HCT116 (cell line): ENCODE results near the gene USH1C. TPM values are rescaled to one million over a fixed set of nuclear protein-coding genes. Genes with fewer than 3 reads are reported as not detected.

Source experiments
- ATAC-seq: fragments of 200-7000 bp; cut with Tn5 transposase; 2 replicates; pipeline ENCODE4 v1.9.1; 2020; ENCODE audit warnings: mild to moderate bottlenecking, moderate library complexity
- BruUV-seq: library from RNA; stranded (reverse); fragments of 400-500 nt; replicated peaks from 2 replicates; lab custom pipeline; 2021; lab: Mats Ljungman, UMichigan
- CTCF ChIA-PET: fragments of 300-600 bp; sonication (Branson Sonifier 250); formaldehyde crosslinking; loops from one replicate; lab custom pipeline; 2021; ENCODE audit warnings: antibody characterized with exemption; lab: Charles Lee
- POLR2A ChIA-PET: fragments of 300-600, 350-600 bp; sonication (Branson Sonifier 250); formaldehyde crosslinking; loops from one replicate; lab custom pipeline; 2021; ENCODE audit warnings: antibody characterized with exemption; lab: Charles Lee
- RAD21 ChIA-PET, 2 experiments: fragments of 300-600 bp; sonication (Branson Sonifier 250); formaldehyde crosslinking; loops; one replicate each; lab custom pipeline; 2023; ENCODE audit warnings: low total read pairs in 2 of 2; ENCODE audit not compliant: uncharacterized antibody in 2 of 2, unreplicated experiment in 2 of 2, low non-redundant PET in 1 of 2; lab: Charles Lee
- DNase-seq: peaks from one replicate; pipeline ENCODE4 v3.0.0-alpha.2; 2010; ENCODE audit warnings: low read depth, low spot score
- H2AFZ ChIP-seq: fragments of 200-600 bp; shearing (Covaris generic), sonication (generic); 2 replicates; pipeline ENCODE4 v1.6.1; 2017; ENCODE audit warnings: low read depth, mixed run types, mixed read lengths, antibody characterized with exemption, low read length; ENCODE audit not compliant: poor library complexity, severe bottlenecking
- H3K27ac ChIP-seq: 2 replicates; pipeline ENCODE4 v1.5.1; 2012; ENCODE audit warnings: low read depth, low read length
- H3K27me3 ChIP-seq: fragments of 200-600 bp; sonication (generic); 2 replicates; pipeline ENCODE4 v1.6.1; 2016; ENCODE audit warnings: mixed run types, low read length, mixed read lengths; ENCODE audit not compliant: insufficient read depth
- H3K36me3 ChIP-seq, 2 experiments: fragments of 200-500 bp in 1 of 2; fragments of 200-600 bp in 1 of 2; sonication (Bioruptor generic) in 1 of 2; sonication (generic) in 1 of 2; 2 replicates each; pipeline versions ENCODE4 v1.5.1 to v1.6.1; 2014 to 2016; ENCODE audit warnings: low read length in 2 of 2, inconsistent platforms in 1 of 2, mixed read lengths in 1 of 2, mixed run types in 1 of 2; ENCODE audit not compliant: insufficient read depth in 2 of 2, control insufficient read depth in 1 of 2
- H3K4me1 ChIP-seq, 2 experiments: fragments of 200-600 bp in 1 of 2; sonication (generic) in 1 of 2; 2 replicates each; pipeline versions ENCODE4 v1.5.1 to v1.6.1; 2012 to 2017; ENCODE audit warnings: low read length in 2 of 2, inconsistent platforms in 1 of 2, mild to moderate bottlenecking in 1 of 2, mixed read lengths in 1 of 2, mixed run types in 1 of 2, moderate library complexity in 1 of 2; ENCODE audit not compliant: insufficient read depth in 2 of 2, control insufficient read depth in 1 of 2
- H3K4me2 ChIP-seq: fragments of 200-600 bp; sonication (generic); 2 replicates; pipeline ENCODE4 v1.6.1; 2017; ENCODE audit warnings: mixed run types, low read length, mixed read lengths
- H3K4me3 ChIP-seq, 2 experiments: fragments of 200-600 bp in 1 of 2; sonication (generic) in 1 of 2; replicated peaks in 1 of 2; 2 replicates each; pipeline ENCODE4 v1.5.1; 2011 to 2016; ENCODE audit warnings: low read length in 2 of 2, control low read depth in 1 of 2, low read depth in 1 of 2, mild to moderate bottlenecking in 1 of 2, mixed read lengths in 1 of 2, mixed run types in 1 of 2
- H3K79me2 ChIP-seq: fragments of 200-600 bp; sonication (generic); 2 replicates; pipeline ENCODE4 v1.6.1; 2017; ENCODE audit warnings: mild to moderate bottlenecking, mixed run types, low read length, moderate library complexity, mixed read lengths; ENCODE audit not compliant: insufficient read depth
- H3K9ac ChIP-seq: fragments of 200-600 bp; sonication (generic); 2 replicates; pipeline ENCODE4 v1.6.1; 2016; ENCODE audit warnings: low read length, mixed read lengths
- H3K9me2 ChIP-seq: fragments of 200-600 bp; sonication (generic), shearing (Covaris generic); 2 replicates; pipeline ENCODE4 v1.6.1; 2017; ENCODE audit warnings: mixed run types, mild to moderate bottlenecking, moderate library complexity; ENCODE audit not compliant: insufficient read depth
- H3K9me3 ChIP-seq, 2 experiments: fragments of 200-500 bp in 1 of 2; fragments of 200-600 bp in 1 of 2; sonication (Bioruptor generic) in 1 of 2; sonication (generic) in 1 of 2; 2 replicates each; pipeline ENCODE4 v1.6.1; 2014 to 2017; ENCODE audit warnings: low read length in 2 of 2, mixed read lengths in 2 of 2, inconsistent platforms in 1 of 2, low read depth in 1 of 2, mild to moderate bottlenecking in 1 of 2, mixed run types in 1 of 2, moderate library complexity in 1 of 2; ENCODE audit not compliant: control insufficient read depth in 1 of 2, insufficient read depth in 1 of 2
- H4K20me1 ChIP-seq: fragments of 200-600 bp; sonication (generic), shearing (Covaris generic); 2 replicates; pipeline ENCODE4 v1.6.1; 2017; ENCODE audit warnings: mixed run types, mild to moderate bottlenecking, moderate library complexity; ENCODE audit not compliant: insufficient read depth
- CBX3 ChIP-seq: IDR thresholded peaks from 2 replicates; pipeline ENCODE4 v1.6.1; 2012; ENCODE audit warnings: low read depth
- CTCF ChIP-seq, 3 experiments: fragments of 200-600 bp in 1 of 3; sonication (generic) in 1 of 3; IDR thresholded peaks in 2 of 3; conservative IDR thresholded peaks in 1 of 3; 2 replicates each; pipeline ENCODE4 v1.5.1; 2012 to 2017; ENCODE audit warnings: low read depth in 2 of 3, low read length in 2 of 3, antibody characterized with exemption in 1 of 3, borderline replicate concordance in 1 of 3, control low read depth in 1 of 3, mild to moderate bottlenecking in 1 of 3, mixed read lengths in 1 of 3, mixed run types in 1 of 3, moderate library complexity in 1 of 3; ENCODE audit not compliant: insufficient read depth in 1 of 3
- EGR1 ChIP-seq: IDR thresholded peaks from 2 replicates; pipeline ENCODE4 v1.6.1; 2012; ENCODE audit warnings: low read depth
- ELF1 ChIP-seq: IDR thresholded peaks from 2 replicates; pipeline ENCODE4 v1.6.1; 2012; ENCODE audit warnings: low read depth, borderline replicate concordance
- EZH2 ChIP-seq: fragments of 200-600 bp; sonication (generic); IDR thresholded peaks from 2 replicates; pipeline ENCODE4 v1.6.1; 2017; ENCODE audit warnings: antibody characterized with exemption, mixed run types
- EZH2phosphoT487 ChIP-seq: fragments of 200-600 bp; IDR thresholded peaks from 2 replicates; pipeline ENCODE4 v1.6.1; 2018; ENCODE audit warnings: antibody characterized with exemption, borderline replicate concordance
- FOSL1 ChIP-seq: IDR thresholded peaks from 2 replicates; pipeline ENCODE4 v1.6.1; 2012; ENCODE audit warnings: low read depth
- JUND ChIP-seq: IDR thresholded peaks from 2 replicates; pipeline ENCODE4 v1.6.1; 2012
- POLR2A ChIP-seq: IDR thresholded peaks from 2 replicates; pipeline ENCODE4 v1.7.0; 2011; ENCODE audit warnings: borderline replicate concordance; ENCODE audit not compliant: insufficient read depth, insufficient read length; ENCODE audit errors: extremely low read depth
- POLR2AphosphoS5 ChIP-seq: IDR thresholded peaks from 2 replicates; pipeline ENCODE4 v1.6.1; 2011; ENCODE audit warnings: mild to moderate bottlenecking, low read depth, low read length, moderate library complexity
- RAD21 ChIP-seq: IDR thresholded peaks from 2 replicates; pipeline ENCODE4 v1.6.1; 2012; ENCODE audit warnings: low read depth, mild to moderate bottlenecking
- SIN3A ChIP-seq: IDR thresholded peaks from 2 replicates; pipeline ENCODE4 v1.6.1; 2012; ENCODE audit warnings: low read depth
- SP1 ChIP-seq: IDR thresholded peaks from 2 replicates; pipeline ENCODE4 v1.6.1; 2012; ENCODE audit warnings: low read depth
- SRF ChIP-seq: IDR thresholded peaks from 2 replicates; pipeline ENCODE4 v1.6.1; 2012; ENCODE audit warnings: low read depth
- TCF7L2 ChIP-seq: IDR thresholded peaks from 2 replicates; pipeline ENCODE4 v1.7.0; 2011; ENCODE audit warnings: borderline replicate concordance, inconsistent platforms; ENCODE audit not compliant: insufficient read depth, insufficient read length; ENCODE audit errors: extremely low read depth
- YY1 ChIP-seq: IDR thresholded peaks from 2 replicates; pipeline ENCODE4 v1.6.1; 2011; ENCODE audit warnings: low read length, low read depth, moderate library complexity, mild to moderate bottlenecking; ENCODE audit not compliant: insufficient replicate concordance; ENCODE audit errors: extremely low read depth
- ZFX ChIP-seq: fragments of 450-650 bp; IDR thresholded peaks from 2 replicates; pipeline ENCODE4 v1.6.1; 2017
- ZNF274 ChIP-seq: fragments of 200-500 bp; sonication (Bioruptor generic); IDR thresholded peaks from 2 replicates; pipeline ENCODE4 v1.6.1; 2014; ENCODE audit warnings: mild to moderate bottlenecking, low read depth, low read length, inconsistent platforms
- intact Hi-C: fragments of 100-400 bp; cut with micrococcal nuclease; formaldehyde crosslinking; loops from 2 replicates; pipeline ENCODE4 v1.10.0; 2022
- total RNA-seq: library from RNA; stranded (reverse); gene quantifications from one replicate; pipeline ENCODE4 v1.2.1, GENCODE V29; 2021; ENCODE audit not compliant: unreplicated experiment
- TF ChIP-seq, protein P1 (sequence below): IDR thresholded peaks from 2 replicates; pipeline ENCODE4 v1.6.1; 2011; ENCODE audit warnings: mild to moderate bottlenecking, low read length, moderate library complexity; ENCODE audit not compliant: insufficient replicate concordance; ENCODE audit errors: extremely low read depth

USH1C gene
- total RNA-seq, 1 experiment from 2014 or later, result 13.4 TPM

DNA sequence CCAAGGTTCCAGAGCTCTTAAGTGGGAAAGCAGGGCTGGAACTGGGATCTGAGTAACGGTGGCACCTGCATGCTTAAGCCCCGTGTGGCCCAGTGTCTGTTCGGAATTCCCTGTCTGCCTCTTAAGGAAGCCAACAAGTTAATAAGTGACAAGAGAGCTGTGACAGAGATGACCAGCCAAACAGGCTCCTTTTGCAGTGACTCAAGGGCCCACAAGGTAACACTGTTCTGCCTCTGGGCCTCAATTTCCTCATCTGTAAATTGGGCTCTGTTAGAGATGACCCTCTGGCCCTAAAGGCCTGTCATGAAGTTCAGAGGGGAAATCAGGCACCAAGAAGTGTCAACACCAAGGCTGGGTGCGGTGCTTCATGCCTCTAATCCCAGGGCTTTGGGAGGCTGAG, 18.6 kb downstream of the USH1C start:
- Histone ChIP-seq H3K36me3 (0 out of 4 replicates have a peak, but pooled peaks cover 0 to 3% of the 10 kb centered on the region in 2 experiments), H2AFZ (no peak overlapping the region), H3K4me1 (no peaks in the 10 kb centered on the region), H3K27ac (no peak overlapping the region), H3K27me3 (no peaks in the 10 kb centered on the region), H3K9me3 (no peaks in the 10 kb centered on the region), H3K4me3 (no peak overlapping the region), H3K9ac (no peak overlapping the region), H3K79me2 (no peaks in the 10 kb centered on the region), H4K20me1 (no peaks in the 10 kb centered on the region), H3K4me2 (no peak overlapping the region), H3K9me2 (no peaks in the 10 kb centered on the region)
- CTCF ChIA-PET, result interaction anchor here (1.0 kb wide), 1 partner anchor 139 kb away, joined by 4 read pairs; no protein-coding TSS in a partner anchor
- intact Hi-C loops, result no loop called here
- BruUV-seq, result no TSS peak
- DNase-seq (no peak), ATAC-seq (no peak)
- TF ChIP-seq SP1 (no peak), SRF (no peak), ELF1 (no peak), RAD21 (no peak), POLR2AphosphoS5 (no peak), EGR1 (no peak)
- TF ChIP-seq, protein P1, sequence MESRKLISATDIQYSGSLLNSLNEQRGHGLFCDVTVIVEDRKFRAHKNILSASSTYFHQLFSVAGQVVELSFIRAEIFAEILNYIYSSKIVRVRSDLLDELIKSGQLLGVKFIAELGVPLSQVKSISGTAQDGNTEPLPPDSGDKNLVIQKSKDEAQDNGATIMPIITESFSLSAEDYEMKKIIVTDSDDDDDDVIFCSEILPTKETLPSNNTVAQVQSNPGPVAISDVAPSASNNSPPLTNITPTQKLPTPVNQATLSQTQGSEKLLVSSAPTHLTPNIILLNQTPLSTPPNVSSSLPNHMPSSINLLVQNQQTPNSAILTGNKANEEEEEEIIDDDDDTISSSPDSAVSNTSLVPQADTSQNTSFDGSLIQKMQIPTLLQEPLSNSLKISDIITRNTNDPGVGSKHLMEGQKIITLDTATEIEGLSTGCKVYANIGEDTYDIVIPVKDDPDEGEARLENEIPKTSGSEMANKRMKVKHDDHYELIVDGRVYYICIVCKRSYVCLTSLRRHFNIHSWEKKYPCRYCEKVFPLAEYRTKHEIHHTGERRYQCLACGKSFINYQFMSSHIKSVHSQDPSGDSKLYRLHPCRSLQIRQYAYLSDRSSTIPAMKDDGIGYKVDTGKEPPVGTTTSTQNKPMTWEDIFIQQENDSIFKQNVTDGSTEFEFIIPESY, result no peak
- POLR2A ChIA-PET, result no interaction called here
- RAD21 ChIA-PET, result no interaction called here

DNA sequence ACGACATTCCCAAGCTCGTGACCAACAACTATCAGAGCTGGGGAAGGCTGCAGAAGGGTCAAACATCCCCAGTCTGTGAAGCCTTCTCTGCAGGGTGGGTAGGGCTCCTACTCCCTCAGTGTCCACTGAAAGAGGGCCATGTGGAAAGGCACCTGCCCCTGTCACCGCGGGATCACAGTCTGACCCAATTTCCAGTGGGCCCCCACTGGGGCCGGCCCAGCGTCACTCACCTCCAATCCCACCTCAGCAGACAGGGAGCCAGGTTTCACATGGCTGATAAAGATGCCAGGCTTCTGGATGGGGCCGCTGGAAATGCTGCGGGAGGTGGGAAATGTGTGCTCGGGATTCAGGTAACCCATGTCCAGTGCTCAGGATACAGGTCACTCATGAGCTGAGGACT, 20.0 kb downstream of the USH1C start:
- no peaks in the 10 kb centered on the region for H3K9me3 ChIP-seq
- CTCF ChIA-PET, result no interaction called here
- no peak overlapping the region for H3K4me3 ChIP-seq
- no peak overlapping the region for H3K9ac ChIP-seq
- H3K9me2 ChIP-seq, result no peaks in the 10 kb centered on the region
- H4K20me1 ChIP-seq, result no peaks in the 10 kb centered on the region
- no peaks in the 10 kb centered on the region for H3K79me2 ChIP-seq
- no peak overlapping the region for H2AFZ ChIP-seq
- POLR2A ChIA-PET, result no interaction called here
- RAD21 ChIA-PET, result no interaction called here
- H3K4me2 ChIP-seq, result no peak overlapping the region
- no TSS peak for BruUV-seq
- ATAC-seq (no peak), DNase-seq (no peak)
- H3K36me3 ChIP-seq, result 0 out of 4 replicates have a peak, but pooled peaks cover 0 to 3% of the 10 kb centered on the region in 2 experiments
- intact Hi-C loops, result no loop called here
- no peaks in the 10 kb centered on the region for H3K4me1 ChIP-seq
- no peak overlapping the region for H3K27ac ChIP-seq
- H3K27me3 ChIP-seq, result no peaks in the 10 kb centered on the region
- TF ChIP-seq CBX3 (no peak), CTCF (IDR thresholded peaks at IDR 0.05 in 2 of 3, conservative IDR thresholded peaks at IDR 0.05 in 1 of 3; ENCODE audit: borderline replicate concordance in 1 of 3, insufficient read depth in 1 of 3, low read depth in 2 of 3, low read length in 2 of 3) (no peak), TCF7L2 (no peak), SIN3A (no peak), POLR2AphosphoS5 (no peak), ZFX (no peak), POLR2A (no peak), ZNF274 (no peak), ELF1 (no peak), FOSL1 (no peak), EZH2 (no peak), EZH2phosphoT487 (no peak), EGR1 (no peak), JUND (no peak), YY1 (no peak)
